Measurements from ENCODE around the gene SUSD6. TPM values are rescaled to one million over a fixed set of nuclear protein-coding genes. Genes with fewer than 3 reads are reported as not detected.

Gene SUSD6, protein sequence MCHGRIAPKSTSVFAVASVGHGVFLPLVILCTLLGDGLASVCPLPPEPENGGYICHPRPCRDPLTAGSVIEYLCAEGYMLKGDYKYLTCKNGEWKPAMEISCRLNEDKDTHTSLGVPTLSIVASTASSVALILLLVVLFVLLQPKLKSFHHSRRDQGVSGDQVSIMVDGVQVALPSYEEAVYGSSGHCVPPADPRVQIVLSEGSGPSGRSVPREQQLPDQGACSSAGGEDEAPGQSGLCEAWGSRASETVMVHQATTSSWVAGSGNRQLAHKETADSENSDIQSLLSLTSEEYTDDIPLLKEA
- 19.0 TPM for polyA plus RNA-seq (2012; ENCODE audit: missing spikeins)

DNA sequence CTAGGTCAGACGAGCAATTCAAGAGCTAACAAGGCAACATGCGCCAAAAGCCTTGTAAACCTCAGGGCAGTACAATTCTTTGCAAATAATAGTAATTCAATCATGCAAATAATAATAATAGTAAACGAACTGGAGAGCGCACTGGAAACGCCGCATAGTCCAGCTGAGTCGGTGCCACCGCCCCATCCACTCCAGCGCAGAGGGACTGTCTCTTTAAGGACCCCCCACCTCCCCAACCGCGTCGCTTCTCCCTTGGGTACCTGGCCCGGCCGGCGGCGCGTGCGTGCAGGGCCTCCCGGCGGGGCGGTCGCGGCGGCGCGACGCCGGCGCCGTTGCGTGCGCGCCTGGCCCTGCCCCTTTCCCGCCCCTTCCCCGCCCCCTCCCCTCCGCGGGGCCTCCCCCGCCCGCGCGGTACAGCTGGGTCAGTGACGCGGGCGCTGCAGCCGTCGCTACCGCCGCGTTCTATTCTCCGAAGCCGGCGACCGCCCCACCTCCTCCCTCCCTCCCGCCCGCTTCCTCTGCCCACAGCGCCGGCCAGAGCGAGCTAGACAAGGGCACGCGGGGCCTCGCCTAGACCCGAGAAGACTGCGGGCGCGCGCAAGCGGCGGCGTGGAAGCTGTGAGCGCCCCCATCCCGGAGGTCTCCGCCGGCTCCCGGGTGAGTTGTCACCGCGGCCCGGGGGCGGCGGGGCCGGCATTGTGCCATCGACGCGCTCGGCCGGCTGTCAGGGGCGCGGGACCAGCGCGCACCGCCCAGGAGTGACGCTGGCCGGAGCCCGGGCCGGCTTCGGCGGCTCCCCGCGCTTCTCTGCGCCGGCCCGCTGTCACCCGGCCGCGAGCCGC, at the start of gene SUSD6:
Gene SUSD6, plus strand, starts transcription at position 425 of the 842 bp plus-strand sequence. CDS start 46,997 bp downstream, outside the sequence.
- DNase-seq (ENCODE audit: insufficient read length) (peak; percentile 80), FAIRE-seq (peak; percentile 91)
- TF ChIP-seq POLR2A (IDR thresholded peaks at IDR 0.05; ENCODE audit: low read depth, low read length): no peak
- TF ChIP-seq POLR2AphosphoS5 (IDR thresholded peaks at IDR 0.05; ENCODE audit: low read depth, low read length): peak; percentile 34; the same call in 1 of the 2 replicates

DNA sequence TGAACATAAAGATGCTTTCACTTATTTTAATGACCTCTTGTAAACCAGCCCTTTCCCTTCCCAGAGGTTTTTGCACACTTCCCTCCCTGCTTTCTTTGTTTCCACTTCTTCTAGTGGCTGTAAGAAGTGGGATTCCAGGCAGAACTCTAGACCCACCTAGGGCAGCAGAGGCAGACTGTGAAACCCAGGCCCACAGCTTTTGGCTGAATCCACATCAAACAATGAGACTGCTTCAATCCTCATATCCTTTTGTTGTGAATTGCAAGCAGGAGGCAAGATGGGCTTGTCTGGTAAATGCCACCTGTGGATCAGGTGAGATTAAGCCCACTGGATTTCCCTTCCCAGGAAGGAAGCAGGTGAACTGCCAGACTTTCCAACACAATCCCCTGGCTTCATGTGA, 49.5 kb upstream of the SUSD6 start:
- FAIRE-seq: no peak
- DNase-seq (ENCODE audit: insufficient read length): no peak
- TF ChIP-seq POLR2AphosphoS5 (IDR thresholded peaks at IDR 0.05; ENCODE audit: low read depth, low read length) (no peak), TAF1 (IDR thresholded peaks at IDR 0.05; ENCODE audit: borderline replicate concordance, low read depth, low read length) (no peak), POLR2A (IDR thresholded peaks at IDR 0.05; ENCODE audit: low read depth, low read length) (no peak)

DNA sequence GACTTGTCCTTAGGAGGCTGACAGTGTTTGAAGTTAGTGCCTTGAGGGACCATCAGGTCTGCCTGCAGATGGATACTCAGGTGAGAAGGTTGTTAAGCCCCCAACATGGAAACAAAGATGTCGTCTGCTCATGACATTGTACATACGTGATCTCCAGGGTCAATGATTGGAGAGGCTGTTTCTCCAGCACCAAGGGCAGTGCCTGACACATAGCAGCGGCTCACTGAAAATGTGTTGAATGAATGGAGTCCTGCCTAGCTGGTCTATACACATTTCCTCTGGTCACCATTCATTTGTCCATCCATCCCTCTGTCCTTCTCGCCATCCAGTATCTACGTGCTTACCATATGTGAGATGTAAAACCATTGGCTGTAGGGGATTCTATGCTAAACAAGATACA, 43.8 kb upstream of the SUSD6 start:
- no peak for TF ChIP-seq POLR2A (IDR thresholded peaks at IDR 0.05; ENCODE audit: low read depth, low read length)
- TF ChIP-seq POLR2AphosphoS5 (IDR thresholded peaks at IDR 0.05; ENCODE audit: low read depth, low read length): no peak
- no peak for TF ChIP-seq TAF1 (IDR thresholded peaks at IDR 0.05; ENCODE audit: borderline replicate concordance, low read depth, low read length)
- DNase-seq (ENCODE audit: insufficient read length) (no peak), FAIRE-seq (no peak)

DNA sequence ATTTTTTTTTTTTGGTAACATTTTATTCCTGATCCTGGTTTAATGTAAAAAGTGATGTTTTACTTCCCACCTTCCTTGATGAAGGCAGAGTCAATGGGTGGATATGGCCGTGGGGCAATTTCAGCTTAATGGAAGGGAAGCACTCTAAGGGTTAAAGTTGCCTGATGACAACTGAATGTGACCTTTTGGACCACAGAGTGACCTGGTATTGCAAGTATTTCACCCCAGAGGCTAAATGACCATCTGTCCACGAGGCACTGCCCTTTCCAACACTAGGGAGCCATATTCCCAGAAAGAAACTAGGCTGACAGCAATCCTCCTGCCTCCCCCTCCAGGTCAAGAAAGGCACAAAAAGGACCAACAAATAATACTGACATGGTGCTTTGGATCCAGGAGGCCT, 41.5 kb upstream of the SUSD6 start:
- DNase-seq (ENCODE audit: insufficient read length) (no peak), FAIRE-seq (no peak)
- TF ChIP-seq POLR2A (IDR thresholded peaks at IDR 0.05; ENCODE audit: low read depth, low read length): no peak
- no peak for TF ChIP-seq TAF1 (IDR thresholded peaks at IDR 0.05; ENCODE audit: borderline replicate concordance, low read depth, low read length)
- TF ChIP-seq POLR2AphosphoS5 (IDR thresholded peaks at IDR 0.05; ENCODE audit: low read depth, low read length): no peak

GRCh38 chr14:69570836-69571330, 40.5 kb upstream of the SUSD6 start:
- FAIRE-seq (no peak), DNase-seq (ENCODE audit: insufficient read length) (no peak)
- no peak for TF ChIP-seq POLR2AphosphoS5 (IDR thresholded peaks at IDR 0.05; ENCODE audit: low read depth, low read length)
- no peak for TF ChIP-seq TAF1 (IDR thresholded peaks at IDR 0.05; ENCODE audit: borderline replicate concordance, low read depth, low read length)
- TF ChIP-seq POLR2A (IDR thresholded peaks at IDR 0.05; ENCODE audit: low read depth, low read length): no peak

DNA sequence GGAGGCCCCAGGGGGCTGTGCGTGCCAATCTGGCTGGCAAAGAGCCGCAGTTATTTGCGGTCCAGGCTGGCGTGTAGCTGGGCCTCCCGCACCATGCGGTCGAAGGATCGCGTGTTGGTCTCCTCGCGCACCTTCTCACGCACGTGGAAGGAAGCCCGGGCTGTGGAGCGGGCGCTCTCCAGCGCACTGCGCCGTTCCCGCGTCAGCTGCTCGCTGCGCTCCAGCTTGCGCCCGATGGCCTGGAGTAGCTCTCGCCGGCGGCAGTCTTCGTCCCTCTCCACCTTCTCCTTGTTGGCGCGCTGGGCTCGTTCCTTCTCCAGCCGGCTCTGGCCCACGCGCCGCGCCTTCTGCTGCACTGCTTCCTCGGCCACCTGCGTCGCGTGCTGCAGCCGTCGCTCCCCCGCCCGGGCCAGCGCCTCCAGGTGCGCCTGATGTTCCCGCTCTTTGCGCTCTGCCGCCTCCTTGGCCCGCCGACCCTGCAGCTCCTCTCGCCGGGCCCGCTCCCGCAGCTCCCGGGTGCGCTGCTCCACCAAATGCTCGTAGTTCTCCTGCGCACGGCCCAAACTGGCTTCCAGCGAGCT, 39.9 kb upstream of the SUSD6 start:
- DNase-seq (ENCODE audit: insufficient read length) (no peak), FAIRE-seq (no peak)
- TF ChIP-seq POLR2AphosphoS5 (IDR thresholded peaks at IDR 0.05; ENCODE audit: low read depth, low read length) (no peak), TAF1 (IDR thresholded peaks at IDR 0.05; ENCODE audit: borderline replicate concordance, low read depth, low read length) (no peak), POLR2A (IDR thresholded peaks at IDR 0.05; ENCODE audit: low read depth, low read length) (no peak)

GRCh38 chr14:69572030-69572840, 39.2 kb upstream of the SUSD6 start:
- DNase-seq (ENCODE audit: insufficient read length): no peak
- no peak for FAIRE-seq

GRCh38 chr14:69572841-69573135, 38.6 kb upstream of the SUSD6 start:
- no peak for FAIRE-seq
- TF ChIP-seq POLR2AphosphoS5 (IDR thresholded peaks at IDR 0.05; ENCODE audit: low read depth, low read length) (no peak), TAF1 (IDR thresholded peaks at IDR 0.05; ENCODE audit: borderline replicate concordance, low read depth, low read length) (no peak), POLR2A (IDR thresholded peaks at IDR 0.05; ENCODE audit: low read depth, low read length) (no peak)
- no peak for DNase-seq (ENCODE audit: insufficient read length)

More at GRCh38 chr14:69572030-69572840, 39.2 kb upstream of the SUSD6 start:
- no peak for TF ChIP-seq POLR2AphosphoS5 (IDR thresholded peaks at IDR 0.05; ENCODE audit: low read depth, low read length)
- TF ChIP-seq TAF1 (IDR thresholded peaks at IDR 0.05; ENCODE audit: borderline replicate concordance, low read depth, low read length): no peak
- no peak for TF ChIP-seq POLR2A (IDR thresholded peaks at IDR 0.05; ENCODE audit: low read depth, low read length)

GRCh38 chr14:69573205-69573830, 38.1 kb upstream of the SUSD6 start:
- FAIRE-seq: no peak
- TF ChIP-seq POLR2A (IDR thresholded peaks at IDR 0.05; ENCODE audit: low read depth, low read length) (no peak), POLR2AphosphoS5 (IDR thresholded peaks at IDR 0.05; ENCODE audit: low read depth, low read length) (no peak), TAF1 (IDR thresholded peaks at IDR 0.05; ENCODE audit: borderline replicate concordance, low read depth, low read length) (no peak)
- no peak for DNase-seq (ENCODE audit: insufficient read length)

DNA sequence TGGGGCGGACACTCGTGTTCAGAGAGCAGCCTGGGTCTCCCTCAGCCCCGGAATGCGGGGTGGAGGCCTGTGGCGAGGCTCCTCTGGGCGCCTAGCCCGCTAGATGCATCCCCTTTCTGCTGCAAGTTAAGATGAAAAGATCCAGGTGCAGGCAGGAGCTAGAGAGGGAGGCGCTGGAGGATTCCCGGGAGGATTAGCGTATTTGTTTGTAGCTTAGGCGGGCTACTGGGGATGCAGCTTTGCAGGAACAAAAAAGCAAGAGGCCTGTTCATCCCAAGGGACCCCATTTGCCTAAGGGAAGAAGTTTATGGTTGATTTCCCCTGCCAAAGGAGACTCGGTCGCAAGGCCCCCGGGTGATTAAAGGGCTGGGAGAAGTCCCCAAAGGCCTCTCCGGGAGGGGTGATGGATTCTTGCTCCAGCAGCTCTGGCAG, 37.5 kb upstream of the SUSD6 start:
- FAIRE-seq (no peak), DNase-seq (ENCODE audit: insufficient read length) (no peak)

More for the DNA sequence above, 37.5 kb upstream of the SUSD6 start:
- TF ChIP-seq POLR2AphosphoS5 (IDR thresholded peaks at IDR 0.05; ENCODE audit: low read depth, low read length): no peak
- no peak for TF ChIP-seq TAF1 (IDR thresholded peaks at IDR 0.05; ENCODE audit: borderline replicate concordance, low read depth, low read length)
